ENCODE measurements around the gene SLC5A10. TPM values are rescaled to one million over a fixed set of nuclear protein-coding genes. Genes with fewer than 3 reads are reported as not detected.

SLC5A10 gene
- total RNA-seq, 4 donors from 2014 or later, result not detected

GRCh38 chr17:19014628-19015215 lies 62.8 kb downstream of the SLC5A10 start:
- DNase-seq, result no peak
- H3K36me3 ChIP-seq, result no peaks in the 10 kb centered on the region
- H3K4me1 ChIP-seq, result no peaks in the 10 kb centered on the region
- H3K4me3 ChIP-seq, result no peak overlapping the region
- no peaks in the 10 kb centered on the region for H3K9me3 ChIP-seq
- H3K27me3 ChIP-seq, result no peaks in the 10 kb centered on the region
- intact Hi-C loops (cut with DNase I; ENCODE audit: low total_unique reads), result no loop called here
- TF ChIP-seq POLR2A (IDR thresholded peaks at IDR 0.05) (no peak), CTCF (IDR thresholded peaks at IDR 0.05) (no peak)
- H3K27ac ChIP-seq, result no peak overlapping the region

DNA sequence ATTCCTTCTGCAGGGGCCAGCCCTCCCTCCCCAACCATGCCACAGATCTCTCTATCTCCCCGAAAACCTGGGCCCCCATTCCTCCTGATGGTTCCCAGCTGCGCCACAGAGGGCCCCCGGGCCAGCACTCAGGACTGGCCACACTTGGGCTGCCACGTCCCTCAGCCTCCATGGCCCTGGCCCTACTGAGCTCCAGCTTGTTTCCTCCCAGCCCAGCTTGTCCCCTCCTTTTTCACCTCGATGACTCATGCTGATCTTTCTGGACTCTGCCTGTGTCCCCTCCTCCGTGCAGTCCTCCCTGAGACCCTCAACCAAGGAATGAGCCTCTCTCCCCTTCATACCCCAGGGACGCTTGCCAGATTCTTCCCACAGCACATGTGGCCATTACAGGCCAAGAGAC lies 63.5 kb downstream of the SLC5A10 start:
- Histone ChIP-seq H3K9me3 (no peaks in the 10 kb centered on the region), H3K4me1 (no peaks in the 10 kb centered on the region), H3K4me3 (no peak overlapping the region), H3K36me3 (no peaks in the 10 kb centered on the region), H3K27me3 (no peaks in the 10 kb centered on the region), H3K27ac (no peak overlapping the region)
- DNase-seq, result no peak
- no peak for TF ChIP-seq POLR2A (IDR thresholded peaks at IDR 0.05)
- no peak for TF ChIP-seq CTCF (IDR thresholded peaks at IDR 0.05)
- intact Hi-C loops (cut with DNase I; ENCODE audit: low total_unique reads), result no loop called here

- TF ChIP-seq CTCF (IDR thresholded peaks at IDR 0.05), result no peak
- TF ChIP-seq POLR2A (IDR thresholded peaks at IDR 0.05), result no peak
- Histone ChIP-seq H3K27ac (no peak overlapping the region), H3K27me3 (no peaks in the 10 kb centered on the region), H3K9me3 (no peaks in the 10 kb centered on the region), H3K4me1 (no peaks in the 10 kb centered on the region), H3K4me3 (no peak overlapping the region), H3K36me3 (no peaks in the 10 kb centered on the region)
- intact Hi-C loops (cut with DNase I; ENCODE audit: low total_unique reads), result no loop called here
- no peak for DNase-seq
These were observed 64.3 kb downstream of the SLC5A10 start for GRCh38 chr17:19016297-19016696.

DNA sequence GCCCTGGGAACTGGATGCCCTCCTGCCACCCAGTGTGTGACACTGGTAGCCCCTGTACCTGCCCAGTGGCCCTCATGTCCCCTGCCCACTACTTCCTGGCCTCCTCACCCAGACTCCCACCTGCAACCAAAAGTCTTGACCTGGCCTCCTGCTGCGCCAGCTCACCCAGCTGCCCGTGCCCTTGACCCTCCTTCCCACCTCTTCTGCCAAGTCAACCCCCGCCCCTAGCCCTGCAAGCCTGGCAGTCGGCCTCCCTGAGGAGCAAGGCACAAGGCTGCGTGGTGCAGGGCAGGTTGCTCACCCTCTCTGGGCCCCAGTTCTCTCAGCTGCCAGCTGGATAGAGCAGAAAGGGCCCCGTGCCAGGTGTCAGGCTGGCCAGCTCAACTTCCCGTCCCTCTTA lies 64.9 kb downstream of the SLC5A10 start:
- no peaks in the 10 kb centered on the region for H3K36me3 ChIP-seq
- no peaks in the 10 kb centered on the region for H3K27me3 ChIP-seq
- H3K4me3 ChIP-seq, result no peak overlapping the region
- no peak for TF ChIP-seq CTCF (IDR thresholded peaks at IDR 0.05)
- no peak for TF ChIP-seq POLR2A (IDR thresholded peaks at IDR 0.05)
- no peak for DNase-seq
- H3K27ac ChIP-seq, result no peak overlapping the region
- no peaks in the 10 kb centered on the region for H3K4me1 ChIP-seq
- H3K9me3 ChIP-seq, result no peaks in the 10 kb centered on the region
- intact Hi-C loops (cut with DNase I; ENCODE audit: low total_unique reads), result no loop called here

GRCh38 chr17:19017401-19017800 lies 65.4 kb downstream of the SLC5A10 start:
- intact Hi-C loops (cut with DNase I; ENCODE audit: low total_unique reads), result no loop called here
- H3K36me3 ChIP-seq, result no peaks in the 10 kb centered on the region
- no peak overlapping the region for H3K4me3 ChIP-seq
- TF ChIP-seq CTCF (IDR thresholded peaks at IDR 0.05) (no peak), POLR2A (IDR thresholded peaks at IDR 0.05) (no peak)
- no peak for DNase-seq
- H3K9me3 ChIP-seq, result no peaks in the 10 kb centered on the region
- no peaks in the 10 kb centered on the region for H3K27me3 ChIP-seq
- H3K4me1 ChIP-seq, result no peaks in the 10 kb centered on the region
- no peak overlapping the region for H3K27ac ChIP-seq
